Osteocyte (in vitro differentiated cells): Measurements from ENCODE around the gene SMC5. TPM values are rescaled to one million over a fixed set of nuclear protein-coding genes. Genes with fewer than 3 reads are reported as not detected.
A peak's percentile ranks its signal among the peaks of the same experiment; 100 is the strongest.

Experiments
- DNase-seq: peaks from one replicate; pipeline ENCODE4 v3.0.0; 2021; ENCODE audit warnings: mixed read lengths; ENCODE audit not compliant: unreplicated experiment; ENCODE audit errors: extremely low spot score
- H3K27ac Mint-ChIP-seq: one replicate; pipeline ENCODE4 v1.8.0; 2021; ENCODE audit warnings: mild to moderate bottlenecking, mixed read lengths; ENCODE audit not compliant: unreplicated experiment
- H3K27me3 Mint-ChIP-seq: one replicate; pipeline ENCODE4 v1.8.0; 2021; ENCODE audit warnings: mixed read lengths; ENCODE audit not compliant: unreplicated experiment
- H3K36me3 Mint-ChIP-seq: one replicate; pipeline ENCODE4 v1.8.0; 2021; ENCODE audit warnings: mixed read lengths; ENCODE audit not compliant: unreplicated experiment
- H3K4me1 Mint-ChIP-seq: one replicate; pipeline ENCODE4 v1.8.0; 2021; ENCODE audit warnings: mixed read lengths; ENCODE audit not compliant: unreplicated experiment
- H3K4me3 Mint-ChIP-seq: one replicate; pipeline ENCODE4 v1.8.0; 2021; ENCODE audit warnings: mild to moderate bottlenecking, moderate library complexity, mixed read lengths; ENCODE audit not compliant: unreplicated experiment
- H3K9me3 Mint-ChIP-seq: one replicate; pipeline ENCODE4 v1.8.0; 2021; ENCODE audit warnings: mixed read lengths; ENCODE audit not compliant: unreplicated experiment
- total RNA-seq: library from RNA; stranded (reverse); gene quantifications from 2 replicates; pipeline ENCODE4 v1.2.1, GENCODE V29; 2021
- TF ChIP-seq, protein P1 (sequence below): fragments of 200-600 bp; sonication (generic); IDR thresholded peaks from 2 replicates; pipeline ENCODE4 v1.5.0; 2021; ENCODE audit warnings: antibody characterized with exemption, mild to moderate bottlenecking, moderate library complexity

SMC5 gene
- total RNA-seq, 1 donor from 2014 or later: 30.4 TPM

- no peaks in the 10 kb centered on the region for H3K27me3 Mint-ChIP-seq
- H3K27ac Mint-ChIP-seq: no peak overlapping the region
- TF ChIP-seq, protein P1, sequence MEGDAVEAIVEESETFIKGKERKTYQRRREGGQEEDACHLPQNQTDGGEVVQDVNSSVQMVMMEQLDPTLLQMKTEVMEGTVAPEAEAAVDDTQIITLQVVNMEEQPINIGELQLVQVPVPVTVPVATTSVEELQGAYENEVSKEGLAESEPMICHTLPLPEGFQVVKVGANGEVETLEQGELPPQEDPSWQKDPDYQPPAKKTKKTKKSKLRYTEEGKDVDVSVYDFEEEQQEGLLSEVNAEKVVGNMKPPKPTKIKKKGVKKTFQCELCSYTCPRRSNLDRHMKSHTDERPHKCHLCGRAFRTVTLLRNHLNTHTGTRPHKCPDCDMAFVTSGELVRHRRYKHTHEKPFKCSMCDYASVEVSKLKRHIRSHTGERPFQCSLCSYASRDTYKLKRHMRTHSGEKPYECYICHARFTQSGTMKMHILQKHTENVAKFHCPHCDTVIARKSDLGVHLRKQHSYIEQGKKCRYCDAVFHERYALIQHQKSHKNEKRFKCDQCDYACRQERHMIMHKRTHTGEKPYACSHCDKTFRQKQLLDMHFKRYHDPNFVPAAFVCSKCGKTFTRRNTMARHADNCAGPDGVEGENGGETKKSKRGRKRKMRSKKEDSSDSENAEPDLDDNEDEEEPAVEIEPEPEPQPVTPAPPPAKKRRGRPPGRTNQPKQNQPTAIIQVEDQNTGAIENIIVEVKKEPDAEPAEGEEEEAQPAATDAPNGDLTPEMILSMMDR: no peak
- no peak for DNase-seq
- no peak overlapping the region for H3K4me3 Mint-ChIP-seq
- no peaks in the 10 kb centered on the region for H3K4me1 Mint-ChIP-seq
- peaks cover 19% of the 10 kb centered on the region for H3K36me3 Mint-ChIP-seq
- no peaks in the 10 kb centered on the region for H3K9me3 Mint-ChIP-seq
Measured at GRCh38 chr9:70367305-70367930, 108.6 kb downstream of the SMC5 start.

- H3K4me3 Mint-ChIP-seq: no peak overlapping the region
- TF ChIP-seq, protein P1: no peak
- no peak overlapping the region for H3K27ac Mint-ChIP-seq
- no peaks in the 10 kb centered on the region for H3K36me3 Mint-ChIP-seq
- no peaks in the 10 kb centered on the region for H3K4me1 Mint-ChIP-seq
- H3K9me3 Mint-ChIP-seq: no peaks in the 10 kb centered on the region
- no peaks in the 10 kb centered on the region for H3K27me3 Mint-ChIP-seq
- DNase-seq: no peak
Measured at GRCh38 chr9:70374962-70375618, 116.3 kb downstream of the SMC5 start.

- Mint-ChIP-seq H3K36me3 (peaks cover 42% of the 10 kb centered on the region), H3K4me1 (peaks cover 15% of the 10 kb centered on the region), H3K9me3 (no peaks in the 10 kb centered on the region), H3K4me3 (no peak overlapping the region), H3K27me3 (no peaks in the 10 kb centered on the region), H3K27ac (peak overlapping the region; percentile 60)
- TF ChIP-seq, protein P1: no peak
- DNase-seq: no peak
Measured at GRCh38 chr9:70382046-70382708, 123.4 kb downstream of the SMC5 start.

DNA sequence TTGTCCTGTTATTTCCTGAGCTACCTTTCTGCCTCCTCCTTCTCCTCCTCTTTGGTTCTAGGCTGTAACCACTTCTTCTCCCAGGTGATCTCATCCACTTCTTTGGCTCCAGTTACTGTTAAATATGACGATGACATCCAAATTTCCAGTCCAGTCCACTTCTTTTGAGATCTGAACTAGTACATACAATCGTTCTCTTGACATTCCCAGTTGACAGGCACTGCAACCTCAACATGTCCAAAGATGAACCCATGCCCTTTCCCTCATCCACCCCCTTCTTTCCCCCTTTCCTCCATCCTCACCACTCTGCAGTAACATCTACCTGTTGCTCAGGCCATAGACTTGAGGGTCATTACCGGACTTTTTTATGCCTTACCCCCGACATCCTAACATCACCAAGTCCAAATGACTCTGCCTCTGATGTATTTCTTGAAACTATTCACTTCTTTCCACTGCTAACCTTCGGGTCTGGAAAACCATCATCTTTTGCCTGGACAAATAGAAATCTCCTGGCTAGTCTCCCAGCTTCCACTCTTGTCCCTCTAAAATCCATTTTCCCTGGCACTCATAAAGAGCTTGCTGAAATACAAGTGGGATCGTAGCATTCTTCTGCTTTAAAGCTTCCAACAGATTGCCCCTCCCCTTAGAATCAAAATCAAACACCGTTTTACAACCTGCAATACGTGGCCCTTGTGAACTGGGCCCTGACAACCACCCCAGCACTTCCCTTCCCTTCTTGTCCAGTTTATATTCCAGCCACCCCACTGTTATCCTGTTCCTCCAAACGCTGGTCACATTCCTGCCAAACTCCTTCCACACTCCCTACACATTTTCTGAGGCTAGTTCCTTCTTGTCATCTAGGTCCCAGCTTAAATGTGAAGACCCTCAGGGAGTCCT, 124.2 kb downstream of the SMC5 start:
- TF ChIP-seq, protein P1: no peak
- no peak for DNase-seq
- Mint-ChIP-seq H3K4me3 (no peak overlapping the region), H3K27me3 (no peaks in the 10 kb centered on the region), H3K4me1 (peaks cover 22% of the 10 kb centered on the region), H3K9me3 (no peaks in the 10 kb centered on the region), H3K36me3 (peaks cover 48% of the 10 kb centered on the region), H3K27ac (peak overlapping the region; percentile 60)
